Left lung (tissue), 10 donors: ENCODE measurements around the gene FXYD7. TPM values are rescaled to one million over a fixed set of nuclear protein-coding genes. Genes with fewer than 3 reads are reported as not detected.
A peak's percentile ranks its signal among the peaks of the same experiment; 100 is the strongest.

Experiments
- ATAC-seq: fragments of 200-7000 bp; cut with Tn5 transposase; one replicate; pipeline ENCODE4 v1.9.1; 2020; ENCODE audit warnings: moderate library complexity
- DNase-seq, 4 donors: peaks; one replicate each; pipeline ENCODE4 v3.0.0-alpha.2; 2013 to 2020
- H3K27ac ChIP-seq, 2 donors: fragments of 200-600 bp; sonication (generic) in 1 of 2; one replicate each; pipeline versions ENCODE4 v1.5.0 to v1.8.0; 2020 to 2021
- H3K27me3 ChIP-seq, 2 donors: fragments of 200-600 bp; sonication (generic) in 1 of 2; one replicate each; pipeline versions ENCODE4 v1.5.0 to v1.8.0; 2020 to 2021
- H3K36me3 ChIP-seq, 2 donors: fragments of 200-600 bp; sonication (generic) in 1 of 2; one replicate each; pipeline versions ENCODE4 v1.5.0 to v1.8.0; 2020 to 2021
- H3K4me1 ChIP-seq, 2 donors: fragments of 200-600 bp; one replicate each; pipeline ENCODE4 v1.8.0; 2021
- H3K4me3 ChIP-seq, 2 donors: fragments of 200-600 bp; sonication (generic) in 1 of 2; one replicate each; pipeline versions ENCODE4 v1.5.0 to v1.8.0; 2020 to 2021; ENCODE audit warnings: mild to moderate bottlenecking in 1 of 2
- H3K9me3 ChIP-seq, 2 donors: fragments of 200-600 bp; sonication (generic) in 1 of 2; one replicate each; pipeline versions ENCODE4 v1.5.0 to v1.8.0; 2020 to 2021
- CTCF ChIP-seq, 2 donors: fragments of 200-600 bp; sonication (generic) in 1 of 2; IDR thresholded peaks; one replicate each; pipeline versions ENCODE4 v1.5.0 to v1.8.0; 2021; ENCODE audit warnings: antibody characterized with exemption in 2 of 2
- intact Hi-C, 2 donors: fragments of 100-400 bp; cut with DNase I; formaldehyde crosslinking; loops; one replicate each; pipeline versions ENCODE4 v1.11.2 to v1.14.2; 2022
- polyA plus RNA-seq, 6 donors: library from polyadenylated mRNA; unstranded; fragments of 120-200 nt; gene quantifications; one replicate each; pipeline ENCODE4 v1.2.1, GENCODE V29; 2013; ENCODE audit not compliant: insufficient read length in 6 of 6
- total RNA-seq, 2 donors: library from RNA; stranded (reverse); fragmentation: NEBNext Ultra II Directional; extraction: Animal tissue kit (Norgen Biotek cat#: 25700); gene quantifications; one replicate each; pipeline ENCODE4 v1.2.1, GENCODE V29; 2021
- donor health status: DM: no; HTN: yes; CAD: no.
- donor health status: DM: no; HTN: no; CAD: no.

The FXYD7 gene
- total and polyA plus RNA-seq, 8 donors, result 0.55 to 1.3 (median 0.74) TPM; not detected in 2

GRCh38 chr19:35167251-35168119 is 24.4 kb downstream of the FXYD7 start:
- Histone ChIP-seq H3K27me3 (no peaks in the 10 kb centered on the region), H3K9me3 (peaks cover 0 to 40% of the 10 kb centered on the region in 2 donors), H3K4me1 (peaks cover 0 to 24% of the 10 kb centered on the region in 2 donors), H3K27ac (peak overlapping the region in 1 of 2 donors; percentile 28), H3K36me3 (peaks cover 0 to 82% of the 10 kb centered on the region in 2 donors), H3K4me3 (no peak overlapping the region)
- TF ChIP-seq CTCF (IDR thresholded peaks at IDR 0.05), result no peak
- DNase-seq, result no peak
- ATAC-seq, result no peak
- intact Hi-C loops, result no loop called here

GRCh38 chr19:35168196-35168595 is 25.1 kb downstream of the FXYD7 start:
- TF ChIP-seq CTCF (IDR thresholded peaks at IDR 0.05), result no peak
- ATAC-seq, result peak; percentile 64
- no peak overlapping the region for H3K4me3 ChIP-seq

GRCh38 chr19:35169221-35169995 is 26.4 kb downstream of the FXYD7 start:
- Histone ChIP-seq H3K27me3 (no peaks in the 10 kb centered on the region), H3K36me3 (peaks cover 0 to 63% of the 10 kb centered on the region in 2 donors), H3K4me1 (peaks cover 0 to 24% of the 10 kb centered on the region in 2 donors), H3K4me3 (no peak overlapping the region), H3K9me3 (peaks cover 0 to 24% of the 10 kb centered on the region in 2 donors), H3K27ac (no peak overlapping the region)
- no peak for TF ChIP-seq CTCF (IDR thresholded peaks at IDR 0.05)
- ATAC-seq (no peak), DNase-seq (no peak)
- intact Hi-C loops, result no loop called here

More at GRCh38 chr19:35168196-35168595, 25.1 kb downstream of the FXYD7 start:
- Histone ChIP-seq H3K4me1 (peaks cover 0 to 24% of the 10 kb centered on the region in 2 donors), H3K9me3 (peaks cover 0 to 33% of the 10 kb centered on the region in 2 donors), H3K27me3 (no peaks in the 10 kb centered on the region), H3K27ac (no peak overlapping the region), H3K36me3 (peaks cover 0 to 75% of the 10 kb centered on the region in 2 donors)
- intact Hi-C loops, result no loop called here
- DNase-seq, result no peak

- Histone ChIP-seq H3K27ac (peak overlapping the region in 1 of 2 donors; percentile 4), H3K4me1 (peaks cover 0 to 24% of the 10 kb centered on the region in 2 donors), H3K4me3 (no peak overlapping the region), H3K36me3 (peaks cover 0 to 52% of the 10 kb centered on the region in 2 donors), H3K27me3 (no peaks in the 10 kb centered on the region), H3K9me3 (peaks cover 0 to 14% of the 10 kb centered on the region in 2 donors)
- ATAC-seq (peak; percentile 7), DNase-seq (no peak)
- no peak for TF ChIP-seq CTCF (IDR thresholded peaks at IDR 0.05)
- intact Hi-C loops, result no loop called here
These were observed 27.5 kb downstream of the FXYD7 start for GRCh38 chr19:35170359-35171061.
